Measurements from ENCODE around the gene PNLIPRP2.

The PNLIPRP2 gene

DNA sequence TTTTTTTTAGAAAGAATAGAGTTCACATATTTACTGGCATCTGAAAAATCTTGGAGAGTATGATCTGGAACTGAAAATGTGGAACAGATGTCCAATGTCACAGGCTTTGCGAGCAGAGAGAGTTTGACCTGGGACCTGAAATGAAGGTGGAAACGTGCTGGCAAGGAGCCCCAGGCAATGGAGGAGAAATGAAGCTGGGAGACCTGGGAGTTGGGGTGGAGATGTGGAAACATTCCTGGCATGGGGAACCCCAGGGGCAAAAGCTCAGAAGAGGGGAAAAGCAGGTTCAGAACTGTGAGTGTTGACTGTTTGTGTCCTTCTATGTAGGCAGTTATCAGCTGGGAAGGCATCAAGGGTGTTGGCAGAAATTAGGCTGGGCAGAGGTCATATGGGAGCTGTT is 7.3 kb upstream of the PNLIPRP2 start:
- no peak for DNase-seq

DNA sequence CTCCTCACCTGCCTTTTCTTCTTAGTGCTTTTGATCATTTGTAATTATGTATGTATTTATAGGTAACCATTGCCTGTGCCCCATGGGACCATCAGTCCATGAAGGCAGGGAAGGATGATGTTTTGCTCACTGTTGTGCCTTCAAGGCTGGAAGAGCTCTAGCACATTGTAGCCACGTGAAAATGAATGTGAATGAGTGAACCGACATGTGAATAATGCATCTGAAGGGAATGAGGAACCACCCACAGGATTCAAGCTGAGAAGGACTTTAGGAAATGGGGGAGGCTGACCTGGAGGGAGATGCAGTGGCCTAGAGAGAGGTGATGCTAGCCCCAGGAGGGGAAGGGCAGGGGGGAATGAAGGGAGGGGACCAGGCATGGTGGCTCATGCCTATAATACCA is 6.0 kb upstream of the PNLIPRP2 start:
- DNase-seq, result no peak

DNA sequence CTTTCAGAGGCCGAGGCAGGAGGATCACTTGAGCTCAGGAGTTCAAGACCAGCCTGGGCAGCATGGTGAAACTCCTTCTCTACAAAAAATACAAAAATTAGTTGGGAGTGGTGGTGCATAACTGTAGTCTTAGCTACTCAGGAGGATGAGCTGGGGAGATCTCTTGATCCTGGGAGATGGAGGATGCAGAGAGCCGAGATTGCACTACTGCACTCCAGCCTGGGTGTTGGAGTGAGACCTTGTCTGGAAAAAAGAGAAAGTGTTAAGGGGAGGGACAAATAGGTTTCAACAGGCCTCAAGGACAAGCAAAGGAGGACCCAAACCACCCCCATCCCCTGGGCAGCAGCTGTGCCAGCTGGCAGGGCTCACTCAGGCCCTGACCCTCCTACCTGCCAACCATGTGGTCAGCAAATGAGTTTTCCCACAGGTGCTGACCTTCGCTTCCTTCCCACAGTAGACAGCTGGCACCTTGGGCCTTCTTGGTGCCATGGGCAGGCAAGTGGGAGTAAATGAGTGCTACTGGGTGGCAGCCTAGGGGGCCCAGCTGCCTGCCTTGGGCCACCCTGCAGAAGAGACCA is 5.5 kb upstream of the PNLIPRP2 start:
- no peak for DNase-seq

DNA sequence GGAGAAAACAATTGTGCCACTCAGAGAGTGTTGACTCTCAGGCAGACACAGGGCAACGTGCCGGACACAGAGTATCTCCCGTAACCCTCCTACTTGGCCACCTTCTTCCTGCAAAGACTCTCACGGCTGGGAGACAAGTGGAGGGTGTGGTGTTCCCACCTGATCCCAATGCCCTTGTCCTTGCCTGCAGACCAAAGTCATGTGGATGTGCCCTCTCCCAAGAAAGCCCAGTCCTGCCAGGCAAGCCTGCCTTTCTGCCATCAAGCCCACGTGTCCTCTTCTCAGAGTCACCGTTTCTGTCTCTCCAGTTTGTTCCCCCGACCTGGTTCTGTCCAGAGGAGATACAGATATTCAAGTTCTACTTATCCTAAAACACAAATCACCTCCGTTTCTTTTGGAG is 723 bp downstream of the PNLIPRP2 start:
- no peak for DNase-seq

DNA sequence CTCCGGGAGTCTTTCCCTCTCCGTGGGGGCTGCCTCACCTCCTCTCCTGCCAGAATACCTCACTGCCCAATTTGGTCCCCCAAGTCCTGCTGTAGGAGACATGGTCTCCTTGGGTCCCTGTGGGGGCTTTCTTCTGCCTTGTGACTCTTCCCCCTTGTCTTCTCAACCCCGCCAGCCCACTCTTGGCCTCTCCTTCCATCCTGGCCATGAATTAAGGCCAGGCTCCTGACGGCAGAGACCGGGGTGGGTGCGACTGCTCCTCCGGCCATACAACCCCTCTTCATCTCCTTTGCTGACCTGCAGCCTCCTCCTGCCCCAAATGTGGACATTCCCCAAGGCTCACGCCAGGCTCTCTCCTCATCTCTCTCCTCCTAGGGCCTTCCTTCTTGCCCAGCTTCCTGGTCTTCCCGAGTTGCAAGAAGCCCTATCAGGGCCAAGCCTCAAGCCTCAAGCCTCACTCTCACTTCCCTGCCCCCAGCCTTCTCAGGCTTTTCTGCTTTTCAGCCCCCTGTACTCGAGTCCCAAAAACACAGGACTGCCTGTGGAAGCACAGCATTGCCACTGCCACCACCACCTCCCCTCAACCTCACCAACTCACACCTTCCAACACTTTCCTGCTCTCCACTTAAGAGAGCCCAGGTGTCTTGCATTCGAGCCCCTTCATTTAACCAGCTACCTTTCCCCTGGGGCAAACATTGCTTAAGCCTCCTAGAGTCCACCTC is 1.3 kb downstream of the PNLIPRP2 start:
- DNase-seq, result no peak

DNA sequence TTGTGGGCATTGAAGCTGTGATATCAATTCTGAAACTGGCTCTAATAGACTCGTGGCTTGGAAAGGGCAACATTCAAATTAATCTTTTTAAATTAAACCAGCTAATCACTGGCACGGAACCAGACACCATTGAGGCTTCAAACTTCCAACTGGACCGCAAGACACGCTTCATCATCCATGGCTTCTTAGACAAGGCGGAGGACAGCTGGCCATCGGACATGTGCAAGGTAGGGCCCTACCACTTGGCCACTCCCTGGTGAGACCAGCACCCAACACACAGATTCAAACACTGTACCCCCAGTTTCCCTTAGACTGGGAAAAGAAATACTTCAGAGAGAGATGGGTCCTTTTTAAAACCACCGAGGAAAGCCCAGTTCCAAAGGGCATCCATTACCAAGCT is 5.1 kb downstream of the PNLIPRP2 start:
- DNase-seq, result no peak

DNA sequence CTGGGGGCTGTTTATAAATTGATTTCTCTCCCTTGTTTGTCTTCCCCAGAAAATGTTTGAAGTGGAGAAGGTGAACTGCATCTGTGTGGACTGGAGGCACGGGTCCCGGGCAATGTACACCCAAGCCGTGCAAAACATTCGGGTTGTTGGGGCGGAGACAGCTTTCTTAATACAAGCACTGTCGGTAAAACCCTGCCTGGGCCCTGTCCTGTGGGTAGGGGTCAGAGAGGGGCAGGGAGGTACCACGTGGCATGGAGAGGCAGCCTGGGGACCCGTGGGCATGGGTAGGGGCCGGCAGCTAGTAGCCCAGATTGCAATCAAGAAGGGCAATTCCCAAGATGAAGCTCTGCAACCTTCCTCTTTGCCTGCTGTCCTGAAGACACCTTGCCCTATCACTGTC is 6.1 kb downstream of the PNLIPRP2 start:
- DNase-seq, result no peak

DNA sequence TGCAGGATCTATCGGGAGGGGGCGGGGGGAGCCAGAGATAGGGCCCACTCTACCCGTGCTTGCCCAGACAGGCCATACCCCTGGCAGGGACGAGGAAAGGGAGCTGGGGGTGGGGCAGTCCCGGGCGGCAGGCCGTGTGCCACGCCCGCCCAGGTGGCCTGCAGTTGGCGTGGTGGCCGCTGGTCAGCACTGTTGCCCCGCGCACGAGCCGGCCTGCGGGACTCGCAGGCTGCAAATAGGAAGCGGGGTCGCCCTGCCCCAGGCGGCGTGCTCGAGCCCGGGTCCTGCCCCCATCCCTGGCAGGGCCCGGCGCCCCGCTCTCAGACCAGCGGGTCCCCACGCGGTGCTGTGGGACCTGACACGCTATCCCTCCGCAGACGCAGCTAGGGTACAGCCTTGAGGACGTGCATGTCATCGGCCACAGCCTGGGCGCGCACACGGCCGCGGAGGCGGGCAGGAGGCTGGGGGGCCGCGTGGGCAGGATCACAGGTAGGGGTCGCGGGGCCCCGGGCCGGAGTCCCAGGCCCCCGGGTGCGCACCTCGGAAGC is 6.7 kb downstream of the PNLIPRP2 start:
- no peak for DNase-seq

DNA sequence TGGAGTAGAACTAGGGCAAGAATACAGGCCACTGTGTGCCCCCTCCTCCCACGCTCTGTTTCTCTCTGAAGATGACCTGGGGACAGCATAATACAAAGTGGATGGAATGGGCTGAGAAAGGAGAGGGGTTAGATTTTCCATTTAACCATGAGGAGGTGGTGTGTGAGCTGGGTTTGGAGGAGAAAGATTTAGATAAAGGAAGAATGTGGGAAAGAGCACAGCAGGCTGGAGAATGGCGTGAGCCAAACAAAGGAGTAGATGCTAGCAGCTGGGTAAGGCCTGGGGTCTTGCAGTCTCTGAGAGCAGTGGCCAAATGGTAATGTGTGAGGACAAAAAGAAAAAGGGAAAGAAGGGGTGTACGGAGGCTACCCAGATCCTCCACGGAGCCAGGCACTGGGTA is 8.6 kb downstream of the PNLIPRP2 start:
- DNase-seq, result no peak

DNA sequence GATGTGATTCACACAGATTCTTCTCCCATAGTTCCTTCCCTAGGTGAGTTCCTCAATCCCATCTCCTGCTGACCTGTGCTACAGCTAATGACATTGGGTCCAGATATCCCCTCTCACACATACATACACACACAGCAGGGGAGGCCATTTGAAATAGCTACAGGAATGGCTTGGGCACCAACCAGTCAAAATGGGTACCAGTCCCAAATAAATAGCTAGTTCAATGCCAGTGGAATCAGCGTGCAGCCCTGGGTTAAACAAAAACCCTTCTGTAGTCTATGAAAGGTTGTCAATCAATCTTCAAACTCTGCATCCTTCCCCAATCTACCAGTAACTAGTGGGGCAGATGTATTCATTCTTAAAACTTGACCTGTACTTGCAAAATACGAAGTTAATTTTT is 9.3 kb downstream of the PNLIPRP2 start:
- DNase-seq, result no peak

DNA sequence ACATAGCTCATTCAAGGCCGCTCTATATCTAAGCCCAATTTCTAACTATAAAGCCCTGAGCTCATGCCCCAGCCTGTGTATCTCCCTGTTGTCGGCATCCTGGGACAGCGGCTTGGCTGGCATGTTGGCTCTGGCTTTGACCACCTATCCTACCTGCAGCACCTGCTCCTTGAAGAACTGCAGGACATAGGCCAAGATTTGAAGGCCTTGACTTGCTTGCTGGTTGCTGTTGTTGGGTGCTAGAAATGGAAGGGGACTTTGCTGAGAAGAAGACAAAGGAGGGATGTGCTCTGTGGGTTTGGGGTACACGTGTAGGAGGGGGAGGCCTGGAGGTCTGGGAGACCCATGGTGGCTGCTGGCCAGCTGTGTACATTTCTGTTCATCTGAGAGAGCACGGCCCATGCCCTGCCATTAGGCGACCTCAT is 11.1 kb downstream of the PNLIPRP2 start:
- DNase-seq, result no peak

DNA sequence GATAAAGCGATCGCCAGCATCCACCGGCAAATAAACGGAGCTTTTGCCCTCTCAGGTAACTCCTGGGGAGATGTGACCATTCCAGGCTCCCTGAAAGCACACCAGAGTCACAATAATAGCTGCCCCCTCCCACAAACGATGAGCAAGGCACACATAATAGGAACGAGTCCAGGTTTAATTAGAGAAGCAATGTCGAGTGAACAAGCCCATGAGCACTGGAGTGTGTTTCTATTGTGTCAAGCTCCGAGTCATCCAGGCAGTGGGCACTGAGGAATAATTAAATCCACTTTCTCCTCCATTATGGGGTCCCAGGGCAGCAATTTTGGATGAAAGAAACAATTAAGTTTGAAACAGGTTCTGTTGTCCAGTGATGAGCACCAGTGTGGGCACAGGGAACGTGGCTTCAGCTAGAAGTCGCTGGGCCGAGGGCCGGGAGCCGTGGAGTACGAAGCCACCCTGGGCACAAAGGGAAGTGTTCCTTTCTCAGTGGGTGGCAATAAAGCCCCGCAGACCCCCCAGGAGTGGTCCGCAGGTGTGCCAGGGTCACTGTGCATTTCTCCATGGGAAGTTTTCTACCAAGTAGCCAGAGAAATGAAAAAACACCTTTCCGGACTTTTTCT is 12.0 kb downstream of the PNLIPRP2 start:
- DNase-seq, result no peak

DNA sequence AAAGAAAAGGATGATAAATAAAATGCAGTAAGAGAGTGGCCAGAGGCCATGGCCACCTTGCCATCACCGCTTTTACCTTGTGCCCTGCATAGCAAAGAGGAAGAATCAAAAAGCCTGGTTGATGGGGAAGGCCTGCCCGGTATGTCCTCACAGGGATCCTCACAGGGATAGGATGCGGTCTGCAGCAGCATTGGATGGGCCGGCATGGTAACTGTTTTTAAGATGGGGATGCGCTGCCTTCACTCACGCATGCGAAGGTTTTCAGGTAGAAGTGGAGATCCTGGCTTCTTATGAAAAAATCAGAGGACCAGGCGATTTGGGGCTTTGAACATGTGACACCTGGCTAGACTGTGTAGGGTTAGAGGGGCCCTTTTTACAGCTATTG is 12.5 kb downstream of the PNLIPRP2 start:
- no peak for DNase-seq

DNA sequence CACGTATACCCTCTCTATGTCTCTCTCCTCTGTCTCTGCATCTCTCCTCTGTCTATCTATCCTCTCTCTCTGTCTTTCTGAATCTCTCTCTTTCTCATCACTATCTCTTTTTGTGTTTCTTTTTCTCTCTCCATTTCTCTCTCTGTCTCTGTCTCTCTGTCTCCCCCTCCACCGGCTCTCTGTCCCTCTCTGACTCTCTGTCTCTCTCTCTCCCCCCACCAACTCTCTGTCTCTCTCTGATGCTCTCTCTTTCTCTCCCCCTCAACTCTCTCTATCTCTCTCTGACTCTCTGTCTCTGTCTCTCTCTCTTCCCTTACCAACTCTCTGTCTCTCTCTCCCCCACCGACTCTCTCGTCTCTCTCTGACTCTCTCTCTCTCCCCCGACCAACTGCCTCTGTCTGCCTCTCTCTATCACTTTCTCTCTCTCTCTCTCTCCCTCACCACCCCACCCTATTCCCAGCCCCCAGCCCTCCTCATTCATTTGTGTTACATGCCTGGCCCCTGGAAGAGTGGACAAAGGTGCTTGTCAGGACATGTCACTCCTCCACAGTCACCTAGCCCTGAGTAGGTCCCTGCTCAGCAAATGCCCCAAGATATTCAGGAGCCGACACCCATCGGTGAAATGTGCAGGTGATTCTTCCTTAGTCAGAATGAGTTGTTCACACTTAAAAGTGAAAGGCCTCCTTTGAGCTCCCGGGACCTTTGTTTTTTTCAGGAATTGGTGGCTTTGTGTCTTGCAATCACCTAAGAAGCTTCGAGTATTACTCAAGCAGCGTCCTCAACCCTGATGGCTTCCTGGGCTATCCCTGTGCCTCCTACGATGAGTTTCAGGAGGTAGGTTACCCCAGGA is 13.6 kb downstream of the PNLIPRP2 start:
- DNase-seq, result no peak

DNA sequence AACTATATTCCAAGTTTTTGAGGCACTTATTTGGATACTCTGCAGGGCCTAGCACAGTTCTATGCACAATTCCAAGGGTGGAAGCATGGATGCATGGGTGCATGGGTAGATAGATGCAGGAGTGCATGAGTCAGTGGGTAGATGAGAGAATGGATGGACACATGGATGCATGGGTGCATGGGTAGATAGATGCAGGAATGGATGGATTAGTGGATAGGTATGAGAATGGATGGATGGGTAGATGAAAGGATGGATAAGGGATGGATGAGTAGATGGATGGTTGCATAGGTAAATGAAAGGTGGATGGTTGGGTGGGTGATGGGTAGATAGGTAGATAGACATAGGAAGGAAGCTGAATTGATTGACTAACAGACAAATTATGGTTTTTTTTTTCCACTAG is 15.6 kb downstream of the PNLIPRP2 start:
- DNase-seq, result no peak

DNA sequence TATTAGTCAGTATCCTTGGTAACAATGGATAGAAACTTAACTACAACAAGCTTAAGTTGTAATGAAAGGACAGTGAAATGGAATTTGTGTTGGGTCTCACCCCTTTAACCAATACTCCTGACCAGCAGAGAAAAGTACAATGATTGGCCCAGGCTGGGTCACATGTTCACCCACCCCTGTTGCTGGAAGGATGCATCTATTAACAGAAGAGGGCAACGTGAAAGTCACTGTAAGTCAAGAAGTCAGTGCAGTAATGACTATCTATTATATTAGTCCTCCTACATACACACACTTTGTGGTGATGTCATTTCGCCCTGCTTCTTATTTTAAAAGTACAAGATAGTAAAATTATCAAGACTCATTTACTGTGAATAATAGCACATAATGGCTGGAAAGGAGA is 16.2 kb downstream of the PNLIPRP2 start:
- DNase-seq, result no peak

DNA sequence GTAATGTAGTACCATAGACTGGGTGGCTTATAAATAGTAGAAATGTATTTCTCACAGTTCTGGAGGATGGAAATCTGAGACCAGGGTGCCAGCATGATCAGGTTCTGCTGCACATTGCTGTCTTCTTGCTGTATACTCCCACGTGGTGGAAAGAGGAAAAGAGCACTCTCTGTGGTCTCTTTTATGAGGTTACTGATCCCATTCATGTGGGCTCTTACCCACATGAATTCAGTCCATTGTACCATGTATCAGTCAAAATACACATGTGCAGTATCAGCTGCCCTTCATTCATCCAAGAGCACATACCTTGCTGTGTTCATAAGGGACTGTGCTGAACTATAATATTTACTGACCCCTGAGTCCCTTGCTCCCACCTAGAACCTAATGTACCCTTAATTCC is 17.1 kb downstream of the PNLIPRP2 start:
- no peak for DNase-seq

DNA sequence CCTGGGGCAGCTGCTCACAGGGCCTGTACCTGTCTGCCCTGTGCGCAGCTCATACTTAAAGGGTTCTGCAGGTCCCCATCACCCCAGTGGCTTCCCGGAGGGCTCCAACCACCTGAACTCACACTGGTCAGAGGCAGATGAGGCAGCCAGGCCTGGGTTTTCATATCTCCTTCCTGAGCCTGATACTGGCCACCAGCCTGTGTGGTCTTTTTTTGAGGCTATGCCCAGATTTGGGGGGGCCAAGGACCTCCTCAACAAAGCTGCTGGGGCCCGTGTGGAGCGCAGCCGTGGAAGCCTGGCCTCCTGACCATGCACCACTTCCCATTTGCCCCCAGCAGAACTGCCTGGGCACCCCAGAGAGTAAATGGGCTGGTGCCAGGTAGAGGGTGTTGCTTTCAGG is 25.7 kb downstream of the PNLIPRP2 start:
- no peak for DNase-seq

DNA sequence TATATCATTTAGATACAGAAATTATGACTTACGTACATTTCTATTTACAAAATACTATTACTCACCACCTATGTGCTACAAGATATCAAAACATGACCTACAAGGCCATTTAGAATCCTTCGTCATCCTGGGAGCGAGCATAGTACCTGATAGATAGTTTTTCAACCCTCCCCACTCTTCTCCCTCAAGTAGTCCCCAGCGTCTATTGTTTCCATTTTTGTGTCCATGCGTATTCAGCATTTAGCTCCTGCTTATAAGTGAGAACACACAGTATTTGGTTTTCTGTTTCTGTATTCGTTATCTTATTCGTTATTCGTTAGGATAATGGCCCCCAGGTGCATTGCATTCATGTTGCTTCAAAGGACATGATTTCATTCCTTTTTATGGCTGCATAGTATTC is 28.1 kb downstream of the PNLIPRP2 start:
- no peak for DNase-seq

DNA sequence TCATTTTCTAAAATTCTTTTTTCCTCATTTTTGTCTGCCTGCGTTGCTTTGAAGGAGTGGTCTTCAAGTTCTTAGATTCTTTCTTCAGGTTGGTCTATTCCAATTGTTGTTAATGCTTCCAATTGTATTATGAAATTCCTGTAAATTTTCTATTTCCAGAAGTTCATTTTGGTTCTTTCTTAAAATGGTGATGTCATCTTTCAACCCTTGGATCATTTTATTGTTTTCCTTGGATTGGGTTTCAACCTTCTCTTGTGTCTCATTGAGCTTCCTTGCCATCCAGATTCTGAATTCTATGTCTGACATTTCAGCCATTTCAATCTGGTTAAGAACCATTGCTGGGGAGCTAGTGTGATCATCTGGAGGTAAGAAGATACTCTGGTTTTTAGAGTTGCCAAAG is 33.1 kb downstream of the PNLIPRP2 start:
- no peak for DNase-seq

DNA sequence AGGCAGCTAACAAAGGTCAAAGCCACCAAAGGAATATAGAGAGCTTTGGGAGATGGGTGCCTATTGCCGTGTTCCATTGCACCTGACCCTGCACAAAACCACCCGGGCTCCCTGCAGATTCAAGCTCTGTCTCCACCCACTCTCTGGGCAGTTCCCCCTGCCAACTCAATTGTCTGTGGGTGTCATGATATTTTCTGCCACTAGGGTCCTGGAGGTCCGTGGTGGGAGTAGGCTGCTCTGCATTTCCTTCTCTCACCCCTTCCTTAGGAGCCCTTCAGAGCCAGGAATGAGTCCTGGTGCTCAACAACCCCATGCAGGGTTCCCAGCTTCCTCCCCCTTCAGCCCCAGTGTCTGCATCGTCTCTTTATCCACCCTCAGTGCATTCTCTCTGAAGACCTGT is 34.1 kb downstream of the PNLIPRP2 start:
- no peak for DNase-seq

DNA sequence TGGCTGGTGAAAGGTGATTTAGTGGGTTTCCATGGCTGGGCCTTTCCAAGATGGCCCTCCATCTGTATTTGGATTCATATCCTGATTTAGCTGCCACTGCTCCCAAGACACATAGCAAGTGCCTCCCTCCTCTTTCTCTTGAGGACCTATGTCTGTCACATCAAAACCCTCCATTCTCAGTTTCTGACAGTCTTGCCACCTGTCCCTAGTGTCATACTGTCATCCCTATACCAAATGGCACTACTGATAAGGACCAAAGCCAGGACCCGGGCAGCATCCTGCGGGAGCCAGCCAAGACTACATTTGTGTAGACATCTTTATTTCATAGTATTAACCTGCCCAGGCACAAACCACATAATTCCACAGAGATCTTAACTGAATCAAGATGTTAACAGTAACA is 34.8 kb downstream of the PNLIPRP2 start:
- no peak for DNase-seq

DNA sequence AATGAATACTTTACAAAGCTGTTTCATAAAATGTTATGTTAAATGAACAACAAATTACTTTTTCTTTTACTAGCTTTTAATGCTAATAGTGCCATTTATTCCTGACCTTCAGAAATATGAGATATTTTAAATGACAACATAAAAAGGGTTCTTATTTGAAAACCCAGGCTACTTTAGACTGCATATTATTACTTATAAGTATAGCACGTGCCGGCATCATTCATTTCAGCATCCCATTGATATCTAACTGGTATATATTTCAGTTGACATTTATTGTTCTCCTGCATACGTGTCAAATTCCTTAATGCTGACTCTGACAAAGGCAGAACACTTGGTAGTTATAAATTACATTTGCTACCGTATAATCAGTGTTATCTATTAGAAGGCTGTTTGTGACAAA is 35.3 kb downstream of the PNLIPRP2 start:
- no peak for DNase-seq

Data from activated CD4-positive, alpha-beta T cell treated with anti-CD3 and anti-CD28 coated beads, Interleukin-2, amount 50 U/mL, for 16 hours (primary cell).